HG03439 (cell line): ENCODE measurements around the gene PPP1R9B.

Source experiments
- ATAC-seq: cut with Tn5 transposase; IDR thresholded peaks from one replicate; pipeline ENCODE4 v1.9.1; 2021; ENCODE audit warnings: mild to moderate bottlenecking, moderate library complexity; ENCODE audit not compliant: unreplicated experiment

PPP1R9B gene

GRCh38 chr17:50144845-50145531, 5.5 kb downstream of the PPP1R9B start:
- ATAC-seq = no peak

DNA sequence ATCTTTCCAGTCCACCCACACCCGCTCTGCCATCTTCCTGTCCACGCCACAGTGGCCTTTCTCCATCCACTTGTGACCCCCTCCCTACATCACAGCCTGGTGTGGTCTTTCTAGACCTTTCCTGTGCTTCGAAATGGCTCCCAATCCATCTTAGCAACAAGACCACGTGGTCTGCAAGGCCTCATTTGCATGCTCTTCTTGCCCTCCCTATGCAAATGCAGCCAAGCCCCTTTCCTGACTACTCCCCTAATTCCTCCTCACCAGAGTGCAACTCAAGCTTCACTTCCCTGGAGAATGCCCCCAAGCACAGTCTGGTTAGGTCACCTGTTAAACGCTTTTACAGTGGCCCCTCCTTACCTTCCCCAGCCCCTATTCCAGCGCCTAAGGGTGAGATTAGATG, 6.1 kb downstream of the PPP1R9B start:
- no peak for ATAC-seq

DNA sequence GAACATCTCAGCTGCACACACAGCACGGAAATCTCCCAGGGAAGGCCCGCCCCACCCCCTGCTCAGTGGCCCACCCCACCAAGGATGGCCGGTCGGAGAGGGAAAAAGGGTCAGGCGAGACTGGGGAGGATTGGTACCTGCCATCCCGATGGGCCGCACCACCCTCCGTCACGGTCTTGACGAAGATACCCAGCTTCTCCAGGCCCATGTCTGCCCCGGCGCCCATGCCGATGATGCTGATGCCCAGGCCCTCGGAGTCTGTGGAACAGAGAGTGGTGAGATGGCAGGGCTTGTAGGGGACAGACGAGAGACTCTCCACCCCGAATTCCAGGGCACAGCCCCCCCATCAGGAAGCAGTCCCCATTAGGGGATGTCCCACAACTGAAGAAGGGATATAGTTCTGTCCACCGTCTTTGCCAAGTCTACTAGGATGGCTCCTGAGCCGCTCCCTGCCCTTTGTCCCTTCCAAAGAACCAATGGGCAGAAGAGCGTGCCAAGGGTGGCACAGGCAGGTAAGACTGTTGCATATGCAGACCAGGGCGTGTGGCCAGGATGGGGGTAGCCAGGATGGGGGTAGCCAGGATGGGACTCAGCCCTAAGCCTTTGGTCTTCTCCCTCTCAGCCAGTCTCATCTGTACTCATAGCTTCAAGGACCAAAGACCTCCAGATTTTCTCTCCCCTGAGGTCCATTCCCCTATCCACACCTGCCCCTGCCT, 6.9 kb downstream of the PPP1R9B start:
- ATAC-seq = no peak

DNA sequence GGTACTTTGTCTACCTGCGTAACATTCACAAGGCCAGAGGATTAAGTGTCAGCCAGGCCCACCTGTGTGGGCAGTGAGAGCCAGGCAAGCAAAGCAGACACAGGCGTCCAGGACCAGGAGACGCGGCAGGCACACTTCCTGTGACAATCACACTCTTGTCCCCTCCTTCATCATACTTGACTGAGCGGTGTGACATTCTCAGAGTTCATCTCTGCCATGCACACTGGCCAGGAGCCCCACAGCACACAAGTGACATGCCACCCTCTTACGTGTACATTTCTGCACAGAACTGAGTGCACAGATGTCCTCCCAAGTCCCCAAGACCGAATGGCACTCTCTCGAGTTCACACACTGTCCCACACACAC, 8.7 kb downstream of the PPP1R9B start:
- ATAC-seq = no peak

DNA sequence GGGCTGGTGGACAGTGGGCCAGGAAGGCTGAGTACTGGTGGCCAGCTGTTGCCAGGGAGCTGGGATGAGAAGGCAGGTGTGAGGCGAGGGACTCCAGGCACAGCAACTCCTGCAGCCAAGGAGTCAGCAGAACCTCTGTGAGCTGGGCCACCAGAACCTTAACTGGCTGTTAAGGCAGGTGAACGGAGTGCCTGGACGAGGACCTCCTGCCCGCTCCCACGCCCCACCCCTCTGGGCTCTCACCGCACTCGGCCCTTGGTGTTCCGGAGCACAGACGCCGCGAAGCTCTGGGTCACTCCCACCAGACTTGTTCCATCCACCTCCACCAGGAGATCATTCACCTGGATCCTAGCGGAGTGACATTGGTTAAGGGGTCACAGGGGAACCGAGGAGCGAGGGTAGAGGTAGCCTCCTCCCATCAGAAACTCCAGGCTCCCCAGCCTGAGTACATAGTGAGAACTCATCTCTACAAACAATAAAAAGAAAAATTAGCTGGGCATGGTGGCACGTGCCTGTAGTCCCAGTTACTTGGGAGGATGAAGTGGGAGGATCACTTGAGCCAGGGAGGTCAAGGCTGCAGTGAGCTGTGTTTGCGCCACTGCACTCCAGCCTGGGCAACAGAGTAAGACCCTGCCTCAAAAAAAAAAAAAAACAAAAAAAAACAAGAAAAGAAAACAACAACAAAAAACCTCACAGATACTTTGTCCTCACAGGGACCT, 9.3 kb downstream of the PPP1R9B start:
- ATAC-seq = no peak

- no peak for ATAC-seq
These were observed 10.3 kb downstream of the PPP1R9B start for GRCh38 chr17:50139950-50140885.

GRCh38 chr17:50139185-50139783, 11.2 kb downstream of the PPP1R9B start:
- no peak for ATAC-seq

DNA sequence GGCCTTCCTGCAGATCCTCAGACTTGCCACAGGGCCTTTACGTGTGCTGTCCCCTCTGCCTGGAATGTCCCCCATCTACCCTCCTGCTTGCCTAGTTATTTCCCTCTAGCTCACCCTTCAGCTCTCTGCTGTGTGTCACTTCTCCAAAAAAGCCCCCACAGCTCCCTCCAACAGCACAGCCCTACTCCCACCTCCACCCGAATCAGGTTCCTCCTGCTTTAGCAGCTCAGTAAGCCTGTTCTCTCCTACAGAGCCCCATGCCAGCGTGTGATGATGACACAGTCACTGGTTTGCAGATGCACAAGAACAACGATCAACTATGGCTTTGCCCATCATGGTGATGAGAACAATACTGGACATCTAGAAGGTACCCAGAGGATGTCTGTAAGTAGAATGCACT, 13.4 kb downstream of the PPP1R9B start:
- no peak for ATAC-seq

DNA sequence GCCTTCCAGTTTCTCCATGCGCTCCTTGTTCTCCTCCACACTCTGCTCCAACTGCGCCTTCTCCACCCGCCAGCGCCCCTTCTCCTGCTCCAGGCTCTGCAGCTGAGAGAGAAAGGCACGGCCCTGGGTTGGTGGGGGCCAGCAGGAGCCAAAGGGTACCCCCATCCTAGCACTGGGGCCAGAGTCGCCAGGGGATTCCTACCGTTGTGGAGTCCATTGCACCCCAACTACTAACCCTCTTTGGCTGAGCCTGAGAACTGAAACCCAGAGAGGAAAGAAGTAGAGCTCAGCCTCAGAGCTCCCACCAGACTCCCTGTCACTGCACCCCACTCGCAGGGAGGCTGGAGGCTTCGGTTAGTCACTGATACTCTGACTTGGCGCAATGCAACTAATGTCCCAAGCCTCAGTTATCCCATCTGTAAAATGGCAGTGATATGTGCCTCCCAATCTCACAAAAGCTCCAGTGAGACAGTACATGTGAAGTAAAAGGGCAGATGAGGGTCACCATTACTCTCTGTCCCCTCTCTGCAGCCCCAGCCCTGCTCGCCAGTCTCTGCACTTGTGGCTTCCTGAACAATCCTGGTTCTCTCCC, 14.3 kb downstream of the PPP1R9B start:
- no peak for ATAC-seq

GRCh38 chr17:50135316-50136095, 15.0 kb downstream of the PPP1R9B start:
- ATAC-seq = no peak

- ATAC-seq = no peak
These were observed 16.0 kb downstream of the PPP1R9B start for GRCh38 chr17:50134206-50135110.

DNA sequence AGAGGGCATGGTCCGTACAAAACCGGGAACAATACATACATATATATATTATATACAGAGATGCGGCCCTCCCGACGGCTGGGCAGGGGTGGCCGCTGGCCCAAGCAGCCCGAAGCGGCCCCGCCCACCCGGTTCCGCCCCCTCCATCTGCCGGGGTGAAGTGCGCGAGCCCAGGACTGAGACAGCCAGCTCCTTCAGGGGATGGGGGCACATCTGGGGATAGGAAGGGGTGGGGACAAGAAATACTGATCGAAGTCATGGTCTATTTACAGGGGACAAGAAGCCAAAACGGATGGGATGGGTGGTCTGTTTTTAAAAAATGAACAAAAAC, 16.7 kb downstream of the PPP1R9B start:
- no peak for ATAC-seq

DNA sequence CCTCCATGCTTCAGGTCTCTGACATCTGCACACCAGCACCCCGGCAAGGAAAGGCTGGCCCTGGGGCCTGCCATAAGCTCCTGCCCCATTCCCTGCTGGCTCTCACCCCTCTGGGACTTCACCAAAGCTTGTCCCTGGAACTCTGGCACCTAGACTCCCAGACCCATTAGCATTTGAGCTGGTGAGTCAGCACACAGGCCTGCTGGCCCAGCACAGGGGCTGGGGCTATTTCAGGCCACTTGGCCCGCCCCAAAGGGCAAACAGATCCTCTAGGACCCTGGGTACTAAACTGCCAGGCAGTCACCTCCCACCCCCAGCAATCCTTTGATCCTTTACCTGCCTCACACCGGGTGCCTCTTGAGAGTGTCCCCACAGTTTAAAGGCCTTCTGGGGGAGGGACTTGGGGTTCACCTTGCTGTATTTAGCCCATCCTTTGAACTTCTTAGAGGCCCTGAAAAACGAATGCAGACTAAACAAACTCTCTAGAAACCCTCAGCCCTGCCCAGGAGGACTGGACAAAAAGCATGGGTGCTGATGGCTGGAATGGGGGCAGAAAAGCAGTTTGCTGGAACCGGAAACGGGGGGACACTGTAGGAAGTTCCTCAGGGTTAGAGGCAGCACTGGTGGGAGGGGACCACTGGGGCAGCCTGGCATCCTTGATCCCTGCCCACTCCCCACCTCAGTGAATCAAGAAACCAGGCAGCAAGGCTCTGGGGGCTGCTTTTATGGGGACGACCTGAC, 17.3 kb downstream of the PPP1R9B start:
- no peak for ATAC-seq

- no peak for ATAC-seq
These were observed 18.2 kb downstream of the PPP1R9B start for GRCh38 chr17:50132104-50132794.

DNA sequence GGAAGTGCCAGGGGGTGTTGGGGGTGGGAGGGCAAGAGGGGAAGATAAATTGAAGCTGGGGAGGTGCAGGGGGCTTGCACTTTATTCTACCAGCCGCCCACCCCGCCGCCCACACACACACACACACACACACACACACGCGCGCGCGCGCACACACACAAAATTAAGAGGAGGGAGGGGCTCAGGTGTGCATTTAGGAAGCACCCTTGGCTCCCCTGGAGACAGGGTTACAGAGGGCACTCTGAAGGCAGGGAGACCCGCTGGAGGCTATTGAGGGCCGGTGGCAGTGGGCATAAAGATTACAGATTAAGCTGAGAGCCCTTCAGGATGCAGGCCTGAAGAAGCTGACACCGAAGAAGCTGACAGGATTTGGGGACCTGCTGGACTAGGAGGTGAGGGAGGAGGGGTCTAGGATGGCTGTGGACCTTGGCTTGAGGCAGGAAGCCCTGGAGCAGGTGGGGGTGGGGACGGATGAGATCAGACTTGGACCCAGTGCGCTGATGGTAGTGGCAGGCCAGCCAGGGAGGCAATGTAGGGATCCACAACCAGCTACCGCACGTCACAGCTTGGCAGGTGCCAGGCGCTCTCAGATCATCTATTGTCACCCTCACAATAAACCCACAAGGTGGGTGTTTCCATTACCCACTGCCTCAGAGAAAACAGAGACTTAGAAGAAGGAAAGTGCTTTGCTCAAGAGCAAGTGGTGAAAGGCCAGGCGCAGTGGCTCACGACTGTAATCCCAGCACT, 19.7 kb downstream of the PPP1R9B start:
- ATAC-seq = no peak

GRCh38 chr17:50129728-50130558, 20.5 kb downstream of the PPP1R9B start, which contains the start of gene SAMD14:
Gene SAMD14, minus strand, starts transcription at chr17:50130160. Its CDS starts 5,201 bp downstream, at chr17:50124959.
- ATAC-seq = no peak
